Cerebellar cortex (tissue), 1 donor: Measurements from ENCODE around the gene TMSB10.
"Not testable (repeated sequence)": the region's sequence is repeated elsewhere in the genome, so short reads cannot be mapped to it uniquely, and the experiment has no call there.

ENCODE experiments used
- DNase-seq: peaks from one replicate; pipeline ENCODE4 v3.0.0-alpha.2; 2015; ENCODE audit warnings: low spot score

TMSB10 gene

DNA sequence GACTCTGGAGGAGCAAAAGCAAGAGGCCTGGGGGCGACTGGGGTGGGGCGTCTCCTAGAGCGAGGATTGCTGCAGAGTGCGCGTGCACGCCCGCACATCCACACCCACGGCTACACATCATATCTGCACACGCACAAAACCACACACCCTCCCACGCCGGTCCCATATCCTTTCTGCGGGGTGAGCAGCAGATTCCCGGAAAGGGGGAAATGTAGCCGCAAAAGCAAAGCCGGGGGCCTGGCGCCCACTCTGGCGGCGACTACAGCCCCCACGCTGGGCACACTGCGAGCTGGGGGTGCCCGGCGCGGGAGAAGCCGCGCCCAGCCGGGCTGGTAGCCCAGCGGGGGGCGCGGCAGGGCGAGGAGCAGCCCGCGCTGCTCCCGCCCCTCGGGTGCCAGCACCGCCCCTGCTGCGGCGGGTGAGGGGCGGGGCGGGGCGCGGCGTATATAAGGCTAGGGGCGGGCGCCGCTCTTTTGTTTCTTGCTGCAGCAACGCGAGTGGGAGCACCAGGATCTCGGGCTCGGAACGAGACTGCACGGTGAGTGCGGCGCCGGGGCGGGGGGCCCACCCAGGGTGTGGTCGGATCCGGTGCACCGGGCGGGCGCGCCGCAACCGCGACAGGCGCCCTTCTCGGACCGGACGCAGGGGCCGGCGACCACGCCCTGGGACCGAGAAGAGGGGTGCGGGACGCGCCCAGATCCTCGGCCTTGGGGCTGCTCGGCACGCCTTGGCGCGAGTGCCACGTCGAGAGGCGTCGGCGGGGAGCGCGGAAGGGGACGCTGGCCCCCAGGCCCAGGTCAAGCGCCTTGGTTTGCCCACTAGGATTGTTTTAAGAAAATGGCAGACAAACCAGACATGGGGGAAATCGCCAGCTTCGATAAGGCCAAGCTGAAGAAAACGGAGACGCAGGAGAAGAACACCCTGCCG, at the start of gene TMSB10:
TSS of gene TMSB10 (plus strand) at position 476 of the 927 bp plus-strand sequence.
- no peak for DNase-seq

DNA sequence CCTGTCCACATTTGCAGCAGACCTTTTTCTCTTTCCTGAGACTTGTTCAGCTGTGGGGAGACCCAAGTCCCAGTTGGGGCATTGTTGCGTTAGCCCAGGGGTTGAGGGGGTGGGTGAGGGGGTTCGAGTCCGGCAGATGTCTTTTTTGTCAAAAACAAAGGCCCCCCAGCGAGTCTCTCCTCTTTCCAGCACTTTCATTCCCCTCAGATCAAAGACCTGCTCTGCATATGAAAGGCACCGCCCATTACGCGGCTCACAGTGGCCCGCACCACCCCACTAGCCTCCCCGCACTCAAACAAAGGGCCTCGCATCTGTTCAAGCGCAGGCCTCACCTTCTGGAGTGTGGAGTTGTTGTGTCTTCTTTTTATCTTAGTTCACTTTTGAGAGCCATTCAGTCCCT, 49.7 kb upstream of the TMSB10 start:
- DNase-seq, result no peak

DNA sequence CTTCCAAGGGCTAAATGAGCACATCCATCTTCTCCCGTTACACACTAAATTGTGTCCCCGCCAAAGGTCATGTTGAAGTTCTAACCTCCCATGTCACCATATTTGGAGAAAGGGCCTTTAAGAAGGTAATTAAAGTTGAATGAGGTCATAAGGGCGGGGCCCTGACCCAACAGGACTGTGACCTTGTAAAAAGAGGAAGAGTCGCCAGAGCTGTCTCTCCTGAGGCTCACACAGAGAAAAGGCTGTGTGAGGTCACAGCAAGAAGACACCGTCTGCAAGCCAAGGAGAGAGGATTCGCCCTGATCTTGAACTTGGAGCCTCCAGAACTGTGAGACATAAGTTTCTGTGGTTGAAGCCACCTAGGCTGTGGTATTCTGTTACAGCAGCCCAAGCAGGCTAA, 48.7 kb upstream of the TMSB10 start:
- no peak for DNase-seq

DNA sequence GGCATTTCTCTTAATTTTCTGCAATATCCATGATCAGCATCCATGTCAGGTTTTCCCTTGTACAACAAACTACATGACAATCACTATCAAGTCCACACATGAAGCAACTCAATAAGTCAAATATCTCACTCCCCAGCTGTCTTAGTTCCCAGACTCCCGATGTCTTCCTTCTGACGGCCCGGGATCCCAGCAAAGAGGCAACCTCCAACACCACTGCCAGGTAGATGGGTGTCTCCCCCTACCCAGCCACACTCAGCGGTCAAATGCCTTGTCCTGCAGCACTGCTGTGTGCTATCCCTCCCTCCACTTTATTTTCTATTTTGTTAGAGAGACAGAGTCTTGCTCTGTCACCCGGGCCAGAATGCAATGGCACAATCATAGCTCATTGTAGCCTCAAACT, 47.9 kb upstream of the TMSB10 start:
- DNase-seq, result no peak

DNA sequence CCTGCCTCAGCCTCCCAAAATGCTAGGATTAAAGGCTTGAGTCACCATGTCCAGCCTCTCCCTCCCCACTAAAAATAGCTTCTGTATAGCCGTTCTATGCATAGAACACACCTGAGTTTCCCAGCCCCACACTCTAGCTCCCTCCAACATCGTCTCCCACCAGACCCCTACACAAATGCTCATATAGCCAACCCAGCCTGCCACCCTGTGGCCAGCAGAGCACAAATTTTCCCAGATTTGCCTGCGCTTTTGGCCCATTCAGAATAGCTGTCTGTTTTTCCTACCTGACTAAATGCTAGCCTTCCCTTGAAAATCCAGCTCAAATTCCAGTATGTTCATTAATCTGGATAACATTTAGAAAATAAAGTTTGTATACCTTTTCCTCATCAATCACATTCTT, 47.3 kb upstream of the TMSB10 start:
- DNase-seq, result no peak

DNA sequence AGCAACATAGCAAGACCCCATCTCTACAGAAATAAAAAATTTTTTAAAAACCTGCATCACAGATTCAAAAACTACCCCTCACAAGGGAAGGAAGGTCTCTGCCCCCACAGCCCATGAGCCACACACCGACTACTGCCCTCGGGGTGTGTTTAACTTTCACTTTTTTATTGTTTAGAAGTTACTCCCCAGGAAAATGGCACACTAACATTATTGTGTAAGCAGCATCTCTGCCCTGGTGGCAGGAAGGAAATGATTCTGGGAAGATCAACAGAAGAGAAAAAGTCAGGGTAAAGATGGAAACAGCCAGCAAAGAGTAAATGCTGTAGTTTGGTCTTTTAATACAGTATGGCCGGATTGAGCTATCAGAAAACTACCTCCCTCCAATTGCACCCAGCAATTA, 46.5 kb upstream of the TMSB10 start:
- no peak for DNase-seq

DNA sequence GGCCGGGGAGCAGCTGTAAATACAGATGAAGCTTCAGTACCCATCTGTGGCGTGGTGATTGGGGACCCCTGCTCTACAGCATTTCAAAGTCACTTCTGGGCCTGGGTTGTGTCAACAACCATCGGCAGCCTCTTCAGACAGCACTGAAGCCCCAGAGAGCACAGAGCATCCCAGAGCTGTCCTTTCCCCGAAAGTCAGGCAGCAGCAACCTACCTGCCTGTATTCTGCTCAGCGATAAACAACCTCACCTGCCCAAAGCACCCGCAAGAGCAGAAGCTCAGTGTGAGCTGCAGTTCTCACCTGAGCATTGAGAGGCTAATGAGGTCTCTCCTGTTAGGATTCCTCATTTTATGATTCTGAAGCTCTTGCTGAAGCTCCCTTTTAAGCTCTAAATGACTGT, 43.9 kb upstream of the TMSB10 start:
- DNase-seq, result no peak

DNA sequence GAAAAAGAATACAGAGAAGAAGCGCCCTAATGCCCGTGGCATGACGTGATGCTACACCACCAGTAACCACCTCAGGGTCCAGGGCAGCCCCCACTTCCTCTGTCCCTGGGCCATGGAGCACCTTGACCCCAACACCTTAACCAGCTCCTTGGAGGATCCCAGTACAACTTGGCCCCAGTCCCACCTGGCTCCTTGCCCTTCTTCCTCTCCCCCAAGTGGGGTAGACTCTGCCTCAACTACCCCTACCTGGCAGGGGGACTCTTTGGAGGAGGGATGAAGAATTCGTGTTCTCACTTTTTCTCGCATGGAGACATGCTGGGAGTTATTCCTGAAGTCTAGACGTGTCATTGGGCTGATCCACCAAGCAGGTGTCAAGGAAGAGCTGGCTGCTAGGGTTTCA, 43.5 kb upstream of the TMSB10 start:
- DNase-seq, result no peak

DNA sequence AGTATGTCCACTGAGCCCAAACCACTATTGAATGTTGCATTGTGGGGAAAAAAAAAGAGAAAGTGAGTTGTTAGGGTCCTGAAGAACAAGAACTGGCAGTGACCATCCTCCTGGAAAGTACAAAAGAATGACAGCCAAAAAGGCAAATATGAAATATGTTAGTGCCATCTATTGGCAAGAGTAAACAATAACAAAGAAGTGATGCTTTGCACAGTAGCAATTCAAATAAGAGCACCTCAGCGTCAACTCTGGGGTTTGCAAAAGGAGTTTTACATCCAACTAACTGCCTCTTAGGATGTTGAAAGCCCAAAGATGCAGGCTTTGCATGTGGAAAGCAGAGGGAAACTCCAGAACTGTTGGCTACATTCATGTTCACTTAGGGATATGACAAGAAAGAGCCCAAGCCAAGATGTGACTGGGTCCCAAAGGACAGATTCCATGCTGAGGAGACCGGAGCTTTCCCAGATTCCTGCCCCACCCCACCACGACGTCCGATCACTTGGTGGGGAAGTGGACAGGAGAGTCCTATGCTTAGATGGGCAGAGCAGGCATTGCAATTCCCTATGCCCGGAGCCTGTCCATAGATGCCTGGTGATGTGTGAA, 40.2 kb upstream of the TMSB10 start:
- DNase-seq, result peak; percentile 59

DNA sequence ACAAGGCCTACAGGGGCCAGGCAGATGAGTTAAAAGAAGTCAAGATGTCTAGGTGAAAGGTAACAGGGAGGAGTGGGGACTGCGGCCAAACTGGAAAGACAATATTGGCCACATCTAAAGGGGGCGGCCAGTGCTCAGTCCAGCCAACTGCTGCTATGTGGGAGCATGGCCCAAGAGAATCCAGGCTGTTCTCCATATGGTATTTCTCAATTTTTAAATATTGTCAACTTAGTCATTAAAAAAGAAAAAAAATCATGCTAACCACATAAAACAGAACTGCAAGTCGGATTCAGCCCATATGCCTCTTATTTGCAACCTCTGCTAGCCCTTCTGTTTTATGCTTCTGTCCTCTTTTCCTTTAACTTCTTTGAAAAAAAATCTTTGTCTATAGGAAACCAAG, 39.3 kb upstream of the TMSB10 start:
- DNase-seq, result no peak

DNA sequence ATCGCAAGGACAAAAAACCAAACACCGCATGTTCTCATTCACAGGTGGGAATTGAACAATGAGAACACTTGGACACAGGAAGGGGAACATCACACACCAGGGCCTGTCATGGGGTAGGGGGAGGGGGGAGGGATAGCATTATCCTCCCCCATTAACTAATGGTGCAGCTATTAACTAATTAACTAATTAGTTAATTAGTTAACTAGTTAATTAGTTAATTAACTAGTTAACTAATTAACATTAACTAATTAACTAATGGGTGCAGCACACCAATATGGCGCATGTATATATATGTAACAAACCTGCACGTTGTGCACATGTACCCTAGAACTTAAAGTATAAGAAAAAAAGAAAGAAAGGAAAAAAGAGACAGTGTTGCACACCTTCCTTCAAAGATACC, 37.1 kb upstream of the TMSB10 start:
- DNase-seq, result not testable (repeated sequence)

DNA sequence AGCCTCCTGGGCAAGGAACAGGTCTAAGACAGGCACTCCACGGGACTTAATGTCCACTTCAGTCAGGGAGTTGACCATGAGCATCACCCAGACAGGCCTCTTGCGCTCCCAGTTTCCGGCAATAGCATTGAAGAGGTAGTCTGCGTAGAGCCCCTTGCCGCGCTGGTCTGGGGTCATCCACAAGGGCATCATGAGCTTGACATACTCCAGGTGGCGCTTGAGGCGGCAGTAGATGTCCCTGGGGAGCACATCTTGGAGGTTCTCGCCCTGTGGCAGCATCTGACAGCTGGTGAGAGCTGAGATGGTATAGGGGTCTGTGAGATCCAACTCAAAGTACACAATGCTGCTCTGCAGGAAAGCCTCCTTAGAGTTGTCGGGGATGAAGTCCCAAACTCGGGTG, 35.1 kb upstream of the TMSB10 start:
- DNase-seq, result no peak

DNA sequence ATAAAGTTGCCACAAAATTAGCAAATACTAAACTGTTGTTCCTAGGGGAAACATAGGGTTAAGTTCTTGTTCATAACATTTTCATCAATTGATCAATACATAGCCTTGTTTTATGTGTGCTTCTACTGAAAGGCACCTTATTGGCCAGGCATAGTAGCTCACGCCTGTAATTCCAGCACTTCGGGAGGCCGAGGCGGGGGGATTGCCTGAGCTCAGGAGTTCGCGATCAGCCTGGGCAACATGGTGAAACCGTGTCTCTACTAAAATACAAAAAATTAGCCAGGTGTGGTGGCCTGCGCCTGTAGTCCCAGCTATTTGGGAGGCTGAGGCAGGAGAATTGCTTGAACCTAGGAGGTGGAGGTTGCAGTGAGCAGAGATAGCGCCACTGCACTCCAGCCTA, 32.8 kb upstream of the TMSB10 start:
- not testable (repeated sequence) for DNase-seq

DNA sequence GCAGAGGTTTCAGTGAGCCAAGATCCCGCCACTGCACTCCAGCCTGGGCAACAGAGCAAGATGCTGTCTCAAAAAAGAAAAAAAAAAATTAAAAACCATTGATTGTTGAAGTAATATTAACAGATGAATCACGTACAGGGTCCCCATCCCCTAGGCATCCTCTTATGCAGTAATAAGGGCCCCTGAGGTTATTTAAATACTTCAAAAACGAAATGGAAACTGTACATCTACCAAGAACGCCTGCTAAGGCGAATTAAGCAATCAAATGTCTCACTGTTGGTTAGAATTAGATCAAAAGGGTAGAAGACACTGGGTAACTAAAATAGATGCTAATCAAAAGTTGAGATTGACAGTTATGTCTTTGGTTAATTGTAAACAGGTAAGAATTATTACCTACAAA, 32.1 kb upstream of the TMSB10 start:
- DNase-seq, result no peak

DNA sequence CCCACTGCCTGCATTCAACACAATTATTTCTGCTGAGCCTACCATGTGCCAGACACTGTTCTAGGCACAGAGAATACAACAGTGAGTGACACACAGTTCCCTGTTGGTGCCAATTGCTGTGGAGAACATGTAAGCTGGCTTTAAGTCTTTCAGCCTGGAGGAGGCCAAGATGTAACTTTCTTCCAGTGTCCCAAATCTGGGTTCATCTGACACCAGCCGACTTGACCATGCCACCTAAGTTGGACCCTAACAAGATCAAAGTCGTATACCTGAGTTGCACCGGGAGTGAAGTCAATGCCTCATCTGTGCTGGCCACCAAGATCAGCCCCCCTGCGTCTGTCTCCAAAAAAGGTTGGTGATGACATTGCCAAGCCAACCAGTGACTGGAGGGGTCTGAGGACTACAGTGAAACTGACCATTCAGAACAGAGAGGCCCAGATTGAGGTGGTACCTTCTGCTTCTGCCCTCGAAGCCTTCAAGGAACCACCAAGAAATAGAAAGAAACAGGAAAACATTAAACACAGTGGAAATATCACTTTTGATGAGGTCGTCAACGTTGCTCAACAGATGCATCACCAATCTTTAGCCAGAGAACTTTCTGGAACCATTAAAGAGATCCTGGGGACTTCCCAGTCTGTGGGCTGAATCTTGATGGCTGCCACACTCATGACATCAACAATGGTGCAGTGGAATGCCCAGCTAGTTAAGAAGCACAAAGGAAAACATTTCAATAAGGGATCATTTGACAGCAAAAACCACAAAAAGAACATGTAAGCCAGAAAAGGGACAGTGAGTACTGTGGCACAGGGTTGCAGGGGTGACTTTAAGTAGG, 30.9 kb upstream of the TMSB10 start:
- DNase-seq, result no peak

DNA sequence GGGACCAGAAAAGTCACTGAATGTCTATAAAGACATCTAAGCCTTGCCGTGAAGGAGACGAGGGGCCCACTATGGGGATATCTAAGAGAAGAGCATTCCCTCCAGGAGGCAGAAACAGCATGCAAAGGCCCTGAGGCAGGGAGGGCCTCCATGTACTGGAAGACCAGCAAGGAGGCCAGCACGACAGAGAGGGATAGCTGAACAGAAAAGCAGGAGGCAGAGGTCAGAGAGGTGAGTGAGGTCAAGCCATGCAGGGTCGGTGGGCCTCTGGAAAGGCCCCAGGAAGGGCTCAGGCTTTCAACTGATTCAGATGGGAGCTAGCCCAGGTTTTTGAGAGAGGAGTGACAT, 30.3 kb upstream of the TMSB10 start:
- no peak for DNase-seq

DNA sequence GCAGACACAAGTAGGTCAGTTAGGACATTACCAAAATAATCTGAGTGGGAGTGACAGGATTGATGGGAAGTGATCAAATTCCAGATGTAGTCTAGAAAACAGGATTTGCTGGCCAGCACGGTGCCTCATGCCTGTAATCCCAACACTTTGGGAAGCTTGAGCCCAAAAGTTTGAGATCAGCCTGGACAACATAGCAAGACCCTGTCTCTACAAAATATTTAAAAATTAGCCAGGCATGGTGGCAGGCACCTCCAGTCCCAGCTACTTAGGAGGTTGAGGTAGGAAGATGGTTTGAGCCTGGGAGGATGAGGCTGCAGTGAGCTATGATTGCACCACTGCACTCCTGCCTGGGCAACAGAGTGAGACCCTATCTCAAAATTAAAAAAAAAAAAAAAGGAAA, 29.8 kb upstream of the TMSB10 start:
- not testable (repeated sequence) for DNase-seq

DNA sequence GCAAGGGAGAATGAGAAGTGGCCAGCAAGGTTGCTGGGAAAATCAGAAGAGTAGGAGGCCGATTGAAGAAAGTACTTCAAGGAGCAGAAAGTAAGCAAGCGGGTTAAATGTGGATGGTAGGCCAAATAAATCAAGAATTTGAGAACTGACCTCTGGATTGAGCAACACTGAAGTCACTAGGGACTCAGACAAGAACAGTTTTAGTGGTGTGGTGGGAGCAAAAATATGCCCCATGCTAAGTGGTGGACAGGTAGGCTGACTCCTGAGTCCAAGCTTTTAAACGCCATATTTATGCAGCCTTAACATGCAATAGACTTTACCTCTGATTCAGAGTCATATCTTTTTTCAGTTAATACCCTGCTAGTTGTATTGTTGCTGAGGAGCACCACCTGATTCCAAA, 29.1 kb upstream of the TMSB10 start:
- no peak for DNase-seq

DNA sequence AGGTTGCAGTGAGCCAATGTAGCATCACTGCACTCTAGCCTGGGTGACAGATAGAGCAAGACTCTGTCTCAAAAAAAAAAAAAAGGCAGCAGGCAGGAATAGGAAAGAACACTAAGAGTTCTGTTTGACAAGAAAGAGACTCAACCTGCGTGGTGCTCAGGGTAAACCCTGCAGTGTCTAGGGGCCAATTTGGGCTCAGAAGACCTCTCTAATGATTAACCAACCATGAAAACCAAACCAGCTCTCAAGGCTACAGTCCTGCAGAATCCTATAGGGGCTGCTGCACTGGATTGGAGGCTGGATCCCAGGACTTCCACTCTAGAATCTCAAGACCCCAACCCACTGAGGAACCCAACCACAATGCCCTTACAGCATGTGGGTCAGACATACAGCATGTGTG, 27.0 kb upstream of the TMSB10 start:
- DNase-seq, result no peak

DNA sequence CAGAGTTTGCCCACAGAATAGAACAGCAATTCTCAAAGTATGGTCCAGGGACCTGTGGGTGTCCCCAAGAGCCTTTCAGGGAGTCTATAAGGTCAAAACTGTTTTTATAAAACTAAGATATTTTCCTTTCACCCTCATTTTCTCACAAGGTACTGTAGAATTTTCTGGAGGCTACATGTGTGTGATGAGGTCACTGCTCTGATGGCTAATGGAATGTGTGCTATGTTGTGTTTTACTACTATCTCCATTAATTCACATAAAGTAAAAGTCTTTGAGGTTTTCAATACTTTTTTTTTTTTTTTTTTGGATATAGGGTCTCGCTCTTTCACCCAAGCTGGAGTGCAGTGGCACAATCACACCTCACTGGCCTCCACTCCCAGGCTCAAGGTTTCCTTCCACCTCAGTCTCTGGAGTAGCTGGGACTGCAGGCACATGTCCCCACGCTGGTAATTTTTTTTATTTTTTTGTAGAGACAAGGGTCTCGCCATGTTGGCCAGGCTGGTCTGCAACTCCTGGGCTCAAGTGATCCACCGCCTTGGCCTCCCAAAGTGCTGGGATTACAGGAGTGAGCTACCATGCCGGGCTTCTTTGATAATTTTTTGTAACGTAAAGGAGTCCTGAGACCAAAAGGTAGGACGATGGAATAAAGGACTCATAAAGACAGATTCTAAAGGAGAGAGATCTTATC, 26.4 kb upstream of the TMSB10 start:
- no peak for DNase-seq

DNA sequence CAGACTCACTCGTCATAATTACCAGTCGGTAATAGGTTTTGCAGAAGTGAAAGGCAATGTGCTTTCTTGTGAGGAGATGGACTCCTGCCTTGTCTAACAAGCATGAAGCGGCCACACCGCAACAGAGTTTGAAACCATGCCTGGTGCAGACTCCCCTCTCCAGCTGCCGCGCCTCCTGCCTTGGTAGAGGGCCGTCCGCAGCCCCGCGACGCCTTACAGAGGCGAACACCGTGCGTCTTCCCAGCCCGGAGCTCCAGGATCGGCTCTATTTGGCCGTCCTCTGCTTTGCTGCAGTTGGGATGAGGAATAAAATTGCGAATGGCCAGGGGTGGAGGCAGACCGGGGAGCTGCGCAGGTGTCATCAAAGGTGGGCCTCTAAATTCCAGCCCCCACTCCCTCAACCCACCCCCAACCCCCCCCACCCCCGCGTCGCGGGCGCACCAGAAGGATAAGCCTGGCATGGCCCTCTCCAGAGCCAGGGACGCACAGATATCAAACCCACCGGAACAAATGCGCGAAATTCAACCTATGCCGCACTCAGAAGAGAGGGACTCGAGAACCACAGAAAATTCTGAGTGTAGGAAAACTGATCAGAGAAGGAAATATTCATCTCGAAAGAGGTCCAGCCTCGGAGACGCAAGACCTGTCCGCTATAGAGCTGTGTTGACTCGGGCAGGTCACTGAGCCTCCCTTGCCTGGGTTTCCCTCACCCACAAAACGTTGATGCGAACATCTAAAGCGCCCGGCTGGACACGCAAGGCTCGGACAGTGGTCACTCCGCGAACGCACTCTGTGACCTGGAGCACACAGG, 25.7 kb upstream of the TMSB10 start:
- no peak for DNase-seq

DNA sequence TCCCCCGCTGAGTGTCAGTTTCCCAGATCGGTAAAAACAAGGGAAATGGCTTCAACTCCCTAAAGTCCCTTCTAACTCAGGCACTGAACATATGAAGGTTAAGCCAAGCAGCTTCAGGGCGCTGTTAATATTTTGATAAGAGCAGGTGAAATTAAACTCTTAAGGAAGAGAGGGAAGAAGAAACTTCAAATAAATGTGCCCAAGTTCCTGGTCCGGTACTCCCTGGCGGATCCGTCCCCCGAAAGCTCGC, 25.1 kb upstream of the TMSB10 start:
- no peak for DNase-seq
